ENCODE results near the gene SCAF4.

- TF ChIP-seq CTCF (IDR thresholded peaks at IDR 0.05), result no peak
- no peak for TF ChIP-seq POLR2A (IDR thresholded peaks at IDR 0.05)
Observed at GRCh38 chr21:31688603-31689368, 43.1 kb downstream of the SCAF4 start.

Measured in right lobe of liver (tissue), 4 donors.